Cardiac muscle cell (in vitro differentiated cells and primary cell): ENCODE data around the gene TRIM10. TPM values are rescaled to one million over a fixed set of nuclear protein-coding genes. Genes with fewer than 3 reads are reported as not detected.

ENCODE experiments used
- DNase-seq, 2 donors: peaks; one replicate each; pipeline versions ENCODE4 v3.0.0 to v3.0.0-alpha.2; 2010 to 2017; ENCODE audit warnings: low read depth in 1 of 2, low spot score in 1 of 2
- H3K27ac ChIP-seq: fragments of 200-600 bp; sonication (generic); 2 replicates; pipeline ENCODE4 v1.5.1; 2016
- H3K27me3 ChIP-seq: fragments of 200-600 bp; sonication (generic); 2 replicates; pipeline ENCODE4 v1.6.0; 2016; ENCODE audit warnings: control low read depth
- H3K36me3 ChIP-seq: fragments of 200-600 bp; sonication (generic); 2 replicates; pipeline ENCODE4 v1.5.1; 2016; ENCODE audit warnings: control low read depth
- H3K4me1 ChIP-seq: fragments of 200-600 bp; sonication (generic); 2 replicates; pipeline ENCODE4 v1.8.1; 2017; ENCODE audit warnings: low read depth, mild to moderate bottlenecking, mixed run types
- H3K4me3 ChIP-seq: fragments of 200-600 bp; sonication (generic); 2 replicates; pipeline ENCODE4 v1.5.1; 2016; ENCODE audit warnings: mild to moderate bottlenecking
- H3K9me3 ChIP-seq: fragments of 200-600 bp; sonication (generic); 2 replicates; pipeline ENCODE4 v1.5.1; 2017; ENCODE audit warnings: low read depth, mild to moderate bottlenecking, control low read depth
- CTCF ChIP-seq: IDR thresholded peaks from 2 replicates; pipeline ENCODE4 v1.5.1; 2012; ENCODE audit warnings: low read depth, mild to moderate bottlenecking, low read length
- polyA plus RNA-seq: library from polyadenylated mRNA; unstranded; fragments of >200 nt; fragmentation: Nextera tagmentation; extraction: Ambion mirVana; gene quantifications from 2 replicates; pipeline ENCODE4 v1.2.1, GENCODE V29; 2016
- total RNA-seq: library from RNA; depleted of rRNA; stranded (reverse); fragments of >200 nt; gene quantifications from 2 replicates; pipeline ENCODE4 v1.2.3, GENCODE V29; 2016

Gene TRIM10
- total RNA-seq: not detected in 2 replicates
- not detected in 2 replicates for polyA plus RNA-seq

GRCh38 chr6:30160785-30161531 is at the start of gene TRIM10:
TRIM10 (minus strand) TSS chr6:30161211; CDS start chr6:30160858, 353 bp downstream.
- DNase-seq: no peak
- TF ChIP-seq CTCF: no peak
- Histone ChIP-seq H3K36me3 (no peaks in the 10 kb centered on the region), H3K4me1 (no peaks in the 10 kb centered on the region), H3K4me3 (no peak within 1 kb of the TSS), H3K27ac (no peak within 1 kb of the TSS), H3K9me3 (no peaks in the 10 kb centered on the region), H3K27me3 (peaks cover 37% of the 10 kb centered on the region)

- H3K9me3 ChIP-seq: no peaks in the 10 kb centered on the region
- peak in 1 of 2 donors; percentile 55 for DNase-seq
- H3K27ac ChIP-seq: peak overlapping the region; percentile 32
- no peak overlapping the region for H3K4me3 ChIP-seq
- no peaks in the 10 kb centered on the region for H3K36me3 ChIP-seq
- TF ChIP-seq CTCF: no peak
- no peaks in the 10 kb centered on the region for H3K27me3 ChIP-seq
- peaks cover 10% of the 10 kb centered on the region for H3K4me1 ChIP-seq
These were observed 46.7 kb upstream of the TRIM10 start for GRCh38 chr6:30207619-30208295.

GRCh38 chr6:30206799-30207618 is 46.0 kb upstream of the TRIM10 start:
- Histone ChIP-seq H3K4me3 (no peak overlapping the region), H3K4me1 (peaks cover 10% of the 10 kb centered on the region), H3K27ac (peak overlapping the region; percentile 22), H3K9me3 (no peaks in the 10 kb centered on the region), H3K27me3 (no peaks in the 10 kb centered on the region), H3K36me3 (no peaks in the 10 kb centered on the region)
- no peak for TF ChIP-seq CTCF
- DNase-seq: peak; percentile 37 to 38

- Histone ChIP-seq H3K36me3 (no peaks in the 10 kb centered on the region), H3K27me3 (no peaks in the 10 kb centered on the region), H3K9me3 (no peaks in the 10 kb centered on the region), H3K27ac (no peak overlapping the region), H3K4me3 (no peak overlapping the region), H3K4me1 (peaks cover 10% of the 10 kb centered on the region)
- peak in 1 of 2 donors; percentile 15 for DNase-seq
- TF ChIP-seq CTCF: no peak
These were observed 45.1 kb upstream of the TRIM10 start for GRCh38 chr6:30206152-30206551.

GRCh38 chr6:30204116-30204515 is 43.1 kb upstream of the TRIM10 start:
- peaks cover 10% of the 10 kb centered on the region for H3K4me1 ChIP-seq
- no peak for DNase-seq
- no peak for TF ChIP-seq CTCF
- H3K4me3 ChIP-seq: no peak overlapping the region
- H3K27me3 ChIP-seq: no peaks in the 10 kb centered on the region
- no peaks in the 10 kb centered on the region for H3K9me3 ChIP-seq
- H3K36me3 ChIP-seq: peaks cover 4% of the 10 kb centered on the region
- H3K27ac ChIP-seq: no peak overlapping the region
